ENCODE measurements around the gene FAF1.

DNA sequence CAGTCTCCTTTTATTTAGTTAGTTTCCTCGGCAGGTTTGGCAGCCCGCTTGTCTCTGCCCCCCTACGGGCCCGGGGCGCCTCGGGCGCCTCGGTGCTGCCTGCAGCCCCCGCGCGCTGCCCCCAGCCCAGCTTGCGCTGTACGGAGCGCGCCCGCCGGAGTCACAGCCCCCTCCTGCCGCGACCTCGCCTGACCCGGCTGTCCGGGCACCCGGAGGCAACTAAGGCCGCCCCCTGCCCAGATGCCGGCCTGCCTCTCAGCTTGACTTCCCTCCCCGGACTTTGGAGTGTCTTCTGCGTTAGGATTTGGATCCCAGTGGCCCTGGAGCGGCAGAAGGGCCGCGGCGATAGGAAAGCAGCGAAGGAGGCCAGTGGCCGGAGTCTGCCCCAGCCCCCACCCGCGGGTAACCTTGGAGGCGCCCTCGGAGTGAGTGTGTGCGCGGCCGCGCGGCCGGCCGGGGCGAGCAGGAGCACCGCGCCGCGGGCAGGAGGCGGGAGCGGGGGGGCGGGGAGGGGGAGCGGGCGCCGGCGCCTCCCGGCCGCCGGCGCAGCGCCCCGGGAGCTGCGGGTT, 17.6 kb upstream of the FAF1 start:
- TF ChIP-seq, protein P1, sequence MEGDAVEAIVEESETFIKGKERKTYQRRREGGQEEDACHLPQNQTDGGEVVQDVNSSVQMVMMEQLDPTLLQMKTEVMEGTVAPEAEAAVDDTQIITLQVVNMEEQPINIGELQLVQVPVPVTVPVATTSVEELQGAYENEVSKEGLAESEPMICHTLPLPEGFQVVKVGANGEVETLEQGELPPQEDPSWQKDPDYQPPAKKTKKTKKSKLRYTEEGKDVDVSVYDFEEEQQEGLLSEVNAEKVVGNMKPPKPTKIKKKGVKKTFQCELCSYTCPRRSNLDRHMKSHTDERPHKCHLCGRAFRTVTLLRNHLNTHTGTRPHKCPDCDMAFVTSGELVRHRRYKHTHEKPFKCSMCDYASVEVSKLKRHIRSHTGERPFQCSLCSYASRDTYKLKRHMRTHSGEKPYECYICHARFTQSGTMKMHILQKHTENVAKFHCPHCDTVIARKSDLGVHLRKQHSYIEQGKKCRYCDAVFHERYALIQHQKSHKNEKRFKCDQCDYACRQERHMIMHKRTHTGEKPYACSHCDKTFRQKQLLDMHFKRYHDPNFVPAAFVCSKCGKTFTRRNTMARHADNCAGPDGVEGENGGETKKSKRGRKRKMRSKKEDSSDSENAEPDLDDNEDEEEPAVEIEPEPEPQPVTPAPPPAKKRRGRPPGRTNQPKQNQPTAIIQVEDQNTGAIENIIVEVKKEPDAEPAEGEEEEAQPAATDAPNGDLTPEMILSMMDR (IDR thresholded peaks at IDR 0.05 in 4 of 5, conservative IDR thresholded peaks at IDR 0.05 in 1 of 5) = no peak
- no peak for TF ChIP-seq POLR2A (IDR thresholded peaks at IDR 0.05)
